Osteocyte (in vitro differentiated cells): ENCODE data around the gene IFIH1. TPM values are rescaled to one million over a fixed set of nuclear protein-coding genes. Genes with fewer than 3 reads are reported as not detected.

ENCODE experiments used
- DNase-seq: peaks from one replicate; pipeline ENCODE4 v3.0.0; 2021; ENCODE audit warnings: mixed read lengths; ENCODE audit not compliant: unreplicated experiment; ENCODE audit errors: extremely low spot score
- H3K27ac Mint-ChIP-seq: one replicate; pipeline ENCODE4 v1.8.0; 2021; ENCODE audit warnings: mild to moderate bottlenecking, mixed read lengths; ENCODE audit not compliant: unreplicated experiment
- H3K27me3 Mint-ChIP-seq: one replicate; pipeline ENCODE4 v1.8.0; 2021; ENCODE audit warnings: mixed read lengths; ENCODE audit not compliant: unreplicated experiment
- H3K36me3 Mint-ChIP-seq: one replicate; pipeline ENCODE4 v1.8.0; 2021; ENCODE audit warnings: mixed read lengths; ENCODE audit not compliant: unreplicated experiment
- H3K4me1 Mint-ChIP-seq: one replicate; pipeline ENCODE4 v1.8.0; 2021; ENCODE audit warnings: mixed read lengths; ENCODE audit not compliant: unreplicated experiment
- H3K4me3 Mint-ChIP-seq: one replicate; pipeline ENCODE4 v1.8.0; 2021; ENCODE audit warnings: mild to moderate bottlenecking, moderate library complexity, mixed read lengths; ENCODE audit not compliant: unreplicated experiment
- H3K9me3 Mint-ChIP-seq: one replicate; pipeline ENCODE4 v1.8.0; 2021; ENCODE audit warnings: mixed read lengths; ENCODE audit not compliant: unreplicated experiment
- CTCF ChIP-seq: fragments of 200-600 bp; sonication (generic); IDR thresholded peaks from 2 replicates; pipeline ENCODE4 v1.5.0; 2021; ENCODE audit warnings: antibody characterized with exemption, mild to moderate bottlenecking, moderate library complexity
- total RNA-seq: library from RNA; stranded (reverse); gene quantifications from 2 replicates; pipeline ENCODE4 v1.2.1, GENCODE V29; 2021

IFIH1 gene
- total RNA-seq, 1 donor from 2014 or later: 5.4 TPM

- Mint-ChIP-seq H3K27ac (no peak overlapping the region), H3K4me3 (no peak overlapping the region), H3K36me3 (no peaks in the 10 kb centered on the region), H3K27me3 (no peaks in the 10 kb centered on the region), H3K4me1 (peaks cover 19% of the 10 kb centered on the region), H3K9me3 (no peaks in the 10 kb centered on the region)
- DNase-seq: no peak
- no peak for TF ChIP-seq CTCF
Observed at GRCh38 chr2:162258169-162258568, 60.3 kb downstream of the IFIH1 start.

GRCh38 chr2:162257425-162257824 lies 61.1 kb downstream of the IFIH1 start:
- H3K9me3 Mint-ChIP-seq: no peaks in the 10 kb centered on the region
- H3K27me3 Mint-ChIP-seq: no peaks in the 10 kb centered on the region
- H3K27ac Mint-ChIP-seq: no peak overlapping the region
- H3K36me3 Mint-ChIP-seq: no peaks in the 10 kb centered on the region
- TF ChIP-seq CTCF: no peak
- no peak for DNase-seq
- H3K4me3 Mint-ChIP-seq: no peak overlapping the region
- H3K4me1 Mint-ChIP-seq: peaks cover 19% of the 10 kb centered on the region

GRCh38 chr2:162256591-162256991 lies 61.9 kb downstream of the IFIH1 start:
- Mint-ChIP-seq H3K9me3 (no peaks in the 10 kb centered on the region), H3K36me3 (no peaks in the 10 kb centered on the region), H3K27me3 (no peaks in the 10 kb centered on the region), H3K4me3 (no peak overlapping the region), H3K4me1 (peaks cover 15% of the 10 kb centered on the region), H3K27ac (no peak overlapping the region)
- DNase-seq: no peak
- no peak for TF ChIP-seq CTCF

- H3K4me1 Mint-ChIP-seq: peaks cover 5% of the 10 kb centered on the region
- DNase-seq: no peak
- no peaks in the 10 kb centered on the region for H3K27me3 Mint-ChIP-seq
Observed at GRCh38 chr2:162254236-162254871, 64.1 kb downstream of the IFIH1 start.

GRCh38 chr2:162253435-162253834 lies 65.0 kb downstream of the IFIH1 start:
- H3K4me3 Mint-ChIP-seq: no peak overlapping the region
- H3K27me3 Mint-ChIP-seq: no peaks in the 10 kb centered on the region
- no peak for TF ChIP-seq CTCF
- no peak overlapping the region for H3K27ac Mint-ChIP-seq
- H3K36me3 Mint-ChIP-seq: peaks cover 2% of the 10 kb centered on the region
- DNase-seq: no peak
- peaks cover 6% of the 10 kb centered on the region for H3K4me1 Mint-ChIP-seq
- H3K9me3 Mint-ChIP-seq: peaks cover 12% of the 10 kb centered on the region

More at GRCh38 chr2:162254236-162254871, 64.1 kb downstream of the IFIH1 start:
- Mint-ChIP-seq H3K4me3 (no peak overlapping the region), H3K9me3 (peaks cover 11% of the 10 kb centered on the region), H3K36me3 (no peaks in the 10 kb centered on the region), H3K27ac (no peak overlapping the region)
- no peak for TF ChIP-seq CTCF
